Testis (tissue), 3 donors: Measurements from ENCODE around the gene ANTXRL. TPM values are rescaled to one million over a fixed set of nuclear protein-coding genes. Genes with fewer than 3 reads are reported as not detected.
"Not testable (repeated sequence)": the region's sequence is repeated elsewhere in the genome, so short reads cannot be mapped to it uniquely, and the experiment has no call there.

Experiments
- DNase-seq: peaks from one replicate; pipeline ENCODE4 v3.0.0-alpha.2; 2019
- H3K27ac ChIP-seq, 2 donors: fragments of 200-600 bp; sonication (generic); one replicate each; pipeline ENCODE4 v1.5.1; 2019
- H3K27me3 ChIP-seq: fragments of 200-600 bp; sonication (generic); one replicate; pipeline ENCODE4 v1.5.1; 2019
- H3K36me3 ChIP-seq: fragments of 200-600 bp; sonication (generic); one replicate; pipeline ENCODE4 v1.5.1; 2017; ENCODE audit warnings: low read depth; ENCODE audit errors: missing control alignments
- H3K4me1 ChIP-seq: fragments of 200-600 bp; sonication (generic); one replicate; pipeline ENCODE4 v1.5.1; 2019
- H3K4me3 ChIP-seq, 2 donors: fragments of 200-600 bp; sonication (generic); one replicate each; pipeline ENCODE4 v1.5.1; 2017 to 2019
- H3K9me3 ChIP-seq: fragments of 200-600 bp; sonication (generic); one replicate; pipeline ENCODE4 v1.5.1; 2017
- POLR2A ChIP-seq: fragments of 450-650 bp; IDR thresholded peaks from one replicate; pipeline ENCODE4 v1.6.1; 2017; ENCODE audit warnings: antibody characterized with exemption, mild to moderate bottlenecking, moderate library complexity
- WGBS, 2 donors: methylation state at CpG; one replicate each; pipeline ENCODE4 v1.1.5; 2018; 5-methylcytosine and 5-hydroxymethylcytosine counted together
- intact Hi-C: fragments of 100-400 bp; cut with DNase I; formaldehyde crosslinking; loops from one replicate; pipeline ENCODE4 v1.15.1; 2023; ENCODE audit warnings: low total_unique reads
- polyA plus RNA-seq: library from polyadenylated mRNA; stranded (reverse); fragments of 350-450 nt; fragmentation: Illumina TruSeq; extraction: RNeasy Lipid Tissue Mini Kit (QIAGEN cat#74804); gene quantifications from one replicate; pipeline ENCODE4 v1.2.3, GENCODE V29; 2014; ENCODE audit warnings: low read depth, low replicate concordance; ENCODE audit not compliant: insufficient read depth
- total RNA-seq, 2 donors: library from RNA; depleted of rRNA; stranded (reverse); fragments of >200 nt; gene quantifications; one replicate each; pipeline ENCODE4 v1.2.3, GENCODE V29; 2016
- TF ChIP-seq, protein P1 (sequence below), 3 experiments: fragments of 450-650 bp in 2 of 3; fragments of 200-600 bp in 1 of 3; sonication (generic) in 1 of 3; IDR thresholded peaks; one replicate each; pipeline ENCODE4 v1.5.1; 2016 to 2019; ENCODE audit warnings: antibody characterized with exemption in 3 of 3, mild to moderate bottlenecking in 2 of 3, moderate library complexity in 1 of 3

Gene ANTXRL
- total and polyA plus RNA-seq, 3 donors from 2014 or later = 10.7 to 26.5 (median 23.7) TPM

- TF ChIP-seq POLR2A = no peak
- TF ChIP-seq, protein P1, sequence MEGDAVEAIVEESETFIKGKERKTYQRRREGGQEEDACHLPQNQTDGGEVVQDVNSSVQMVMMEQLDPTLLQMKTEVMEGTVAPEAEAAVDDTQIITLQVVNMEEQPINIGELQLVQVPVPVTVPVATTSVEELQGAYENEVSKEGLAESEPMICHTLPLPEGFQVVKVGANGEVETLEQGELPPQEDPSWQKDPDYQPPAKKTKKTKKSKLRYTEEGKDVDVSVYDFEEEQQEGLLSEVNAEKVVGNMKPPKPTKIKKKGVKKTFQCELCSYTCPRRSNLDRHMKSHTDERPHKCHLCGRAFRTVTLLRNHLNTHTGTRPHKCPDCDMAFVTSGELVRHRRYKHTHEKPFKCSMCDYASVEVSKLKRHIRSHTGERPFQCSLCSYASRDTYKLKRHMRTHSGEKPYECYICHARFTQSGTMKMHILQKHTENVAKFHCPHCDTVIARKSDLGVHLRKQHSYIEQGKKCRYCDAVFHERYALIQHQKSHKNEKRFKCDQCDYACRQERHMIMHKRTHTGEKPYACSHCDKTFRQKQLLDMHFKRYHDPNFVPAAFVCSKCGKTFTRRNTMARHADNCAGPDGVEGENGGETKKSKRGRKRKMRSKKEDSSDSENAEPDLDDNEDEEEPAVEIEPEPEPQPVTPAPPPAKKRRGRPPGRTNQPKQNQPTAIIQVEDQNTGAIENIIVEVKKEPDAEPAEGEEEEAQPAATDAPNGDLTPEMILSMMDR (IDR thresholded peaks at IDR 0.05) = no peak
- Histone ChIP-seq H3K9me3 (no peaks in the 10 kb centered on the region), H3K27ac (no peak overlapping the region), H3K4me3 (no peak overlapping the region), H3K4me1 (peaks cover 3% of the 10 kb centered on the region), H3K36me3 (no peaks in the 10 kb centered on the region), H3K27me3 (no peaks in the 10 kb centered on the region)
- DNase-seq = no peak
- WGBS, 2 donors = 94 to 96% methylated on average over 8 of the region's 8 CpGs
- intact Hi-C loops = no loop called here
Observed at GRCh38 chr10:46264737-46265368, 21.9 kb upstream of the ANTXRL start.

DNA sequence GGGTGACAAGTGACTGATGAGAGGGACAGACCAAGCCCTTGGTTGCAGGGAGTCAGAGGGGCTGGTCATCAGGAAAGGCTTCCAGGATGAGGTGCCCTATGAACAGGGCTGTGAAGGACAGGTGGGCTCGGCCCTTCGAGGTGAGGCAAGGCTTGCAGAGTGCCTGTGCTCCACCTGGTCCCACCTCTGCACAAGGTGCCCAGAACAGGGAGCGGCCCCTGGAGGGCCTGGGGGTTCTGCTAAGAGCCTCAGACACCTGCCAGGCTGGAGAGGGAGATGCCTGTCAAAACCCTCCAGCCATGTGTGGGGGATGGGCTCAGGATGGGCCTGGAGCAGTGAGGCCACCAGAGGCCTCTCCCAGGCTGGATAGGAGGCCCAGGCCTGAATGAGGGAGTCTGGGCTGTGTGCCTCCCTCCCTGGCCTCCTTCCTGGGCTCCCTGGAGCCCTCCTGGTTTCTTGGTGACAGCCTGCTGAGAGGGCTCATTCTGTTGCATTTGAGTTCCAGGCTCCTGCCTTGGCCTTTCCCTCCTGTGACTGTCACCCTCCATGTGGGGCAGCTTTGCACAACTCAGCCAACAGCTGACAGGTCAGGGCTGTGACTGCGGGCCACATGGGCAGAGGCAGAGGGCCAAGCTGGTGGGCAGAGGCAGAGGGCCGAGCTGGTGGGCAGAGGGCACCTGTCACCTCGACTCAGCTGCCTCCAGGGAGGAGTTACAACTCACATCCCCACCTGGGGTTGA lies 21.1 kb upstream of the ANTXRL start:
- H3K27ac ChIP-seq, H3K9me3 ChIP-seq, H3K27me3 ChIP-seq, H3K36me3 ChIP-seq, intact Hi-C loops, H3K4me1 ChIP-seq, DNase-seq, H3K4me3 ChIP-seq: not testable (repeated sequence)
- 76 to 92% methylated on average over 2 to 6 of the region's 6 CpGs for WGBS, 2 donors

- TF ChIP-seq POLR2A = no peak
- TF ChIP-seq, protein P1 (IDR thresholded peaks at IDR 0.05) = no peak
- no peaks in the 10 kb centered on the region for H3K27me3 ChIP-seq
- H3K36me3 ChIP-seq = no peaks in the 10 kb centered on the region
- peaks cover 3% of the 10 kb centered on the region for H3K4me1 ChIP-seq
- no peak overlapping the region for H3K27ac ChIP-seq
- intact Hi-C loops = no loop called here
- no peak overlapping the region for H3K4me3 ChIP-seq
- H3K9me3 ChIP-seq = no peaks in the 10 kb centered on the region
- 40 to 92% methylated on average over 1 to 21 of the region's 21 CpGs for WGBS, 2 donors
- no peak for DNase-seq
Observed at GRCh38 chr10:46266306-46266985, 20.4 kb upstream of the ANTXRL start.

DNA sequence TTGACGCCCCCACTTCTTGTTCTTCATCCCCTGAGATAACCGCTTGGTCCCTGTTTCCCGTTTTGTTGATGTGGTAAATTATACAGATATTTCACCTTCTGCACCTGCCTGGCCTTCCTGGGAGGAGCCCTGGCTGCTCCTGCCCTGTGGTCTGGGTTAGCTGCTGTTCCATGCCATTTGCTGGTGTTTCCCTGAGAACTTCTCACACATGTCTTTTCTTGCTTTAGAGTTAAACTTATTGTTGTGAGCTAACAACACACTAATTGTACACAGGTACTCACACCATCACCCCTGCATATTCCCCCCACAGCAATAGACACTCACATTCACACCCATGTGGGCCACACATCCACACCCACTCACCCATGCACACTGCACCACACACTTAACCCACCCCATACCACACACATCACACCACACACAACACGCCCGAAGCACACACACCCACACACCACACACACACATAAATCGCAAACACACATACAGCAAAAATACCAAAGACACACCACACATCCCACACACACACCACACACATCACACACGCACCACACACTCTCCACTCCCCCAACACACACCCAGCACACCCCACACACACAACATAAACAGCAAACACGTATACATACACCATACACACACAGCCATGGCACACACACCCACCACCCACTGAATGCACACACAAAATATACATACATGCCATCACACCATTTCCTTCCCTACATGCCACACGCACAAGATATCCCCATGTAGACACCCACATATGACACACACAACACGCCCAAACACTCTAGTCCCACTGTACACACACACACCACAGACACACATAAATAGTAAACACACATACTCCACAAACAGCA lies 19.4 kb upstream of the ANTXRL start:
- Histone ChIP-seq H3K36me3 (no peaks in the 10 kb centered on the region), H3K4me1 (peaks cover 3% of the 10 kb centered on the region), H3K4me3 (no peak overlapping the region), H3K9me3 (no peaks in the 10 kb centered on the region), H3K27ac (no peak overlapping the region), H3K27me3 (no peaks in the 10 kb centered on the region)
- 90 to 91% methylated on average over 10 of the region's 10 CpGs for WGBS, 2 donors
- intact Hi-C loops = no loop called here
- DNase-seq = no peak
- no peak for TF ChIP-seq POLR2A
- TF ChIP-seq, protein P1 (IDR thresholded peaks at IDR 0.05) = no peak
